ENCODE data around the gene MTARC2. TPM values are rescaled to one million over a fixed set of nuclear protein-coding genes. Genes with fewer than 3 reads are reported as not detected.

The MTARC2 gene
- total and polyA plus RNA-seq, 2 donors (not counting 1 experiment from before 2014, with no cell fraction given): 16.3 to 22.6 TPM

GRCh38 chr1:220809704-220810103, 61.6 kb downstream of the MTARC2 start:
- intact Hi-C loops (cut with micrococcal nuclease): loop anchor here (1.0 to 5.0 kb wide), 4 partner anchors 65 to 1645 kb away; no protein-coding TSS in a partner anchor
- H3K4me1 ChIP-seq (ENCODE audit: control insufficient read depth in 2 of 2, insufficient read depth in 2 of 2, low read length in 2 of 2): peaks cover 0 to 5% of the 10 kb centered on the region in 2 donors
- H3K9me3 ChIP-seq (ENCODE audit: control extremely low read depth in 1 of 3, control insufficient read depth in 2 of 3, insufficient read depth in 1 of 3, low read length in 2 of 3): no peaks in the 10 kb centered on the region
- no peaks in the 10 kb centered on the region for H3K36me3 ChIP-seq (replicated peaks in 1 of 2; ENCODE audit: control extremely low read depth in 1 of 2, control insufficient read depth in 1 of 2, extremely low read depth in 1 of 2, insufficient read depth in 2 of 2, low read length in 1 of 2)
- ChIA-PET POLR2A (no interaction called here), CTCF (interaction anchor here (0.7 to 4.7 kb wide), 22 partner anchors 10 to 1645 kb away, joined by 3 to 48 read pairs (median 4); no protein-coding TSS in a partner anchor)
- peaks cover 6% of the 10 kb centered on the region for H3K4me1 Mint-ChIP-seq
- no peaks in the 10 kb centered on the region for H4K20me1 ChIP-seq (ENCODE audit: control insufficient read depth, insufficient read depth, low read length, poor library complexity, severe bottlenecking)
- ATAC-seq (ENCODE audit: low read depth) (no peak), DNase-seq (no peak)
- no peak overlapping the region for H3K27ac ChIP-seq (ENCODE audit: low read length in 2 of 2)
- no peak overlapping the region for H2AFZ ChIP-seq (ENCODE audit: insufficient read depth, low read depth, low read length, poor library complexity, severe bottlenecking)
- H3K9ac ChIP-seq (ENCODE audit: low read length): no peak overlapping the region
- WGBS (ENCODE audit: insufficient coverage): 96% methylated on average over 5 of the region's 8 CpGs
- H3K27ac Mint-ChIP-seq: no peak overlapping the region
- H3K9me3 Mint-ChIP-seq (ENCODE audit: insufficient read depth): no peaks in the 10 kb centered on the region
- no peak overlapping the region for H3K4me3 Mint-ChIP-seq
- no peak overlapping the region for H3K4me2 ChIP-seq (replicated peaks; ENCODE audit: low read depth, low read length, poor library complexity, severe bottlenecking)
- peaks cover 7% of the 10 kb centered on the region for H3K27me3 Mint-ChIP-seq
- no peak for TF ChIP-seq EZH2 (IDR thresholded peaks at IDR 0.05; ENCODE audit: borderline replicate concordance, insufficient read depth, low read depth, low read length, poor library complexity, severe bottlenecking)
- H3K27me3 ChIP-seq (replicated peaks in 1 of 4; ENCODE audit: control extremely low read depth in 1 of 4, control insufficient read depth in 3 of 4, insufficient read depth in 4 of 4, low read length in 3 of 4): peaks cover 0 to 9% (median 2%) of the 10 kb centered on the region in 4 experiments
- no peak overlapping the region for H3K4me3 ChIP-seq (ENCODE audit: control extremely low read depth in 1 of 5, extremely low read depth in 1 of 5, insufficient read depth in 1 of 5, low read depth in 2 of 5, low read length in 4 of 5)
- H3K79me2 ChIP-seq (ENCODE audit: control insufficient read depth, insufficient read depth, low read length): no peaks in the 10 kb centered on the region

- no peak overlapping the region for H3K9ac ChIP-seq (ENCODE audit: low read length)
- H4K20me1 ChIP-seq (ENCODE audit: control insufficient read depth, insufficient read depth, low read length, poor library complexity, severe bottlenecking): no peaks in the 10 kb centered on the region
- ChIA-PET CTCF (interaction anchor here (0.7 to 4.7 kb wide), 24 partner anchors 9 to 1941 kb away, joined by 3 to 48 read pairs (median 4); no protein-coding TSS in a partner anchor), POLR2A (no interaction called here)
- no peaks in the 10 kb centered on the region for H3K36me3 ChIP-seq (replicated peaks in 1 of 2; ENCODE audit: control extremely low read depth in 1 of 2, control insufficient read depth in 1 of 2, extremely low read depth in 1 of 2, insufficient read depth in 2 of 2, low read length in 1 of 2)
- Mint-ChIP-seq H3K4me1 (peaks cover 6% of the 10 kb centered on the region), H3K27ac (no peak overlapping the region), H3K9me3 (ENCODE audit: insufficient read depth) (no peaks in the 10 kb centered on the region), H3K27me3 (peaks cover 7% of the 10 kb centered on the region), H3K4me3 (peak overlapping the region; percentile 70)
- DNase-seq (peak; percentile 83), ATAC-seq (ENCODE audit: low read depth) (peak; percentile 98)
- peaks cover 0 to 9% (median 2%) of the 10 kb centered on the region in 4 experiments for H3K27me3 ChIP-seq (replicated peaks in 1 of 4; ENCODE audit: control extremely low read depth in 1 of 4, control insufficient read depth in 3 of 4, insufficient read depth in 4 of 4, low read length in 3 of 4)
- no peaks in the 10 kb centered on the region for H3K79me2 ChIP-seq (ENCODE audit: control insufficient read depth, insufficient read depth, low read length)
- H3K9me3 ChIP-seq (ENCODE audit: control extremely low read depth in 1 of 3, control insufficient read depth in 2 of 3, insufficient read depth in 1 of 3, low read length in 2 of 3): no peaks in the 10 kb centered on the region
- peak overlapping the region in 1 of 5 experiments; percentile 13 for H3K4me3 ChIP-seq (ENCODE audit: control extremely low read depth in 1 of 5, extremely low read depth in 1 of 5, insufficient read depth in 1 of 5, low read depth in 2 of 5, low read length in 4 of 5)
- WGBS (ENCODE audit: insufficient coverage): 21% methylated on average over 11 of the region's 20 CpGs
- peak overlapping the region; percentile 62 for H3K4me2 ChIP-seq (replicated peaks; ENCODE audit: low read depth, low read length, poor library complexity, severe bottlenecking)
- H3K4me1 ChIP-seq (ENCODE audit: control insufficient read depth in 2 of 2, insufficient read depth in 2 of 2, low read length in 2 of 2): peaks cover 0 to 5% of the 10 kb centered on the region in 2 donors
- peak overlapping the region; percentile 71 for H2AFZ ChIP-seq (ENCODE audit: insufficient read depth, low read depth, low read length, poor library complexity, severe bottlenecking)
- TF ChIP-seq CTCF (IDR thresholded peaks at IDR 0.05) (peak; percentile 99), EZH2 (IDR thresholded peaks at IDR 0.05; ENCODE audit: borderline replicate concordance, insufficient read depth, low read depth, low read length, poor library complexity, severe bottlenecking) (no peak)
- no peak overlapping the region for H3K27ac ChIP-seq (ENCODE audit: low read length in 2 of 2)
- intact Hi-C loops (cut with micrococcal nuclease): loop anchor here (1.0 to 5.0 kb wide), 4 partner anchors 64 to 1645 kb away; no protein-coding TSS in a partner anchor
Measured at GRCh38 chr1:220810179-220810653, 62.1 kb downstream of the MTARC2 start.

All from B cell (primary cell).